HG02623 (cell line): ENCODE measurements around the gene FBXO34.
"Not testable (repeated sequence)": the region's sequence is repeated elsewhere in the genome, so short reads cannot be mapped to it uniquely, and the experiment has no call there.

Experiments used
- ATAC-seq: cut with Tn5 transposase; IDR thresholded peaks from one replicate; pipeline ENCODE4 v1.9.1; 2021; ENCODE audit warnings: moderate library complexity; ENCODE audit not compliant: unreplicated experiment

The FBXO34 gene

DNA sequence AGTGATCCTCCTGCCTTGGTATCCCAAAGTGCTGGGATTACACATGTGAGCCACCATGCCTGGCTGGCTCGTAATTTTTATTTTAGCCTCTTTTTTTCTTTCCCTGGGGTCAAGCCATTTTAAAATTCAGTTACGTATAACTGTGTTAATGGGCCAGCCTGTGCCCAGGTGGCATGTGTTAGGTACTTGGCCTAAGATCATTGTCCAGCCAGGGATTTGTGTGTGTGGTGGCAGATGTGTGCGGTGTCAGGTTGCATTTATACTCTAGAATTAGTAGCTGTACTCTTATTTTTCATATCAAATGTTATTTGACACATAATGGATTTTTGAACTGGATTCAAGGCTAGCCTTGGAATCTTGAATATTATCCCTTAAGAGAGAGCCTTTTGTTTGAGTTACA lies 69.3 kb downstream of the FBXO34 start:
- no peak for ATAC-seq

DNA sequence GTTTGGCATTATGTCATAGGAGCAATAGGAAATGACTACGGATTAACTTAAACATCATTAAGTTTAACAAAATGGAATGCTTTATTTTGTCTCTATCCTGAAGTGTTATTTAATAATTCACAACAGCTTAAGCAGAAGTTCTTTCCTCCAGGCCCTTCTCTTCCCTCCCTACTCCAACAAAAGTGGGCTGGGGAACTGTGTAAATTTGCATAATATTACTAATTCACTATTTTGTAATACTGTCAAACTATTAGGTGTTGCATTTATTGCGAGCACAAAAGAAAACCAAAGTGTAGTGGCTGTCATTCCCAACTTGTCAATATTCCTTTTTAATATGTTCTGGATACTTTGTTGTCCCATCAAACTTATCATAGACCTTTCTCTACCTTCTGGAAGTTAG lies 70.6 kb downstream of the FBXO34 start:
- no peak for ATAC-seq

DNA sequence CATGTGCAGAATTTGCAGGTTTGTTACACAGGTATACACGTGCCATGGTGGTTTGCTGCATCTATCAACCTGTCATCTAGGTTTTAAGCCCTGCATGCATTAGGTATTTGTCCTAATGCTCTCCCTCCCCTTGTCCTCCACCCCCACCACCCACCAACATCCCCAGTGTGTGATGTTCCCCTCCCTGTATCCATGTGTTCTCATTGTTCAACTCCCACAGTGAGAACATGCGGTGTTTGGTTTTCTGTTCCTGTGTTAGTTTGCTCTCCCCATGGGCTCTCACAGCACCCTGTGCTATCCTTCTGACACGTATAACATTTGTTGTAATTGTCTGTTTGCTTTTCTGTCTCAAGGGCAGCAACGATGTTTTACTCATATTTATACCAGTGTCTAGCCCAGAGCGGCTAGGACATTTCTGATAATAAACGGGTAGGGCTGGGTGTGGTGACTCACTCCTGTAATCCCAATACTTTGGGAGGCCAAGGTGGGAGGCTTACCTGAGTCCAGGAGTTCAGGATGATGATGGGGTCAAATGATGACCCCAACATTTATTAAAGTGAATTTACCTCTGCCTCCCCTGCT lies 73.5 kb downstream of the FBXO34 start:
- ATAC-seq: not testable (repeated sequence)

DNA sequence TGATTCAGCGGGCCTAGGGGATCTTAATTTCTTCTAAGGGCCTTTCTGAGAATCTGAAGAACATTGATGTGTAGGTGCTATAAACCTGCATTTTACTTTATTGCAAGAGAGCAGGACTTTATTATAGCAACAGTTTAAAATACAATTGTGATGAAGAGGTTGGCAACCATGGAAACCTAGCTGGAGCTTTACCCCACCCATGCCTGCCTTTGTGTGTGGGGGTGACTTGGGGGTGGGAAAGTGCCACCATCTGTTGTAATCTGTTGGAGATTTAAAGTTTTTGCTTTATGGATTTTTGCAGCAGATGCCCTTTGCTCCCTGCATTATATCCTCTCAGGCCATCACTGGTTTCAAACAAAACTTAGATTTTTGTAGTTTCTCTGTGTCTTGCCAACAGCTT lies 75.8 kb downstream of the FBXO34 start:
- ATAC-seq: no peak

DNA sequence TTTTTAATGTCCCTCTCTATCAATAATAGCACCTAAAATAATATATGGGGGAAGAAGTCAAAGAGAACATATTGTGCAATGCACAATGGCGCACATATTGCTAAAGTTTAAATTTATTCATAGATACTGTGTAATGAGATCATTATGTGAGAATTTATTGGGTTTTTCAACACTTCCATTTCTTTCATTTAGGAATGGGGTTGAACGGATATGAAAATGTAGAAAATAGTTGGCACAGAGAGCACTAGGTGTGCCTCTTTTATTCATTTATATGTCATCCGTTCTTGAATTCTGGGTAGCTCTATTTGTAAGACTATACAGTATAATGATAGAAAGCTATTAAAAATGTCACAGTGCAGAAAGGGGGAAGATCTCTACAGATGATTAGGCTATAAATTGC lies 76.5 kb downstream of the FBXO34 start:
- no peak for ATAC-seq

DNA sequence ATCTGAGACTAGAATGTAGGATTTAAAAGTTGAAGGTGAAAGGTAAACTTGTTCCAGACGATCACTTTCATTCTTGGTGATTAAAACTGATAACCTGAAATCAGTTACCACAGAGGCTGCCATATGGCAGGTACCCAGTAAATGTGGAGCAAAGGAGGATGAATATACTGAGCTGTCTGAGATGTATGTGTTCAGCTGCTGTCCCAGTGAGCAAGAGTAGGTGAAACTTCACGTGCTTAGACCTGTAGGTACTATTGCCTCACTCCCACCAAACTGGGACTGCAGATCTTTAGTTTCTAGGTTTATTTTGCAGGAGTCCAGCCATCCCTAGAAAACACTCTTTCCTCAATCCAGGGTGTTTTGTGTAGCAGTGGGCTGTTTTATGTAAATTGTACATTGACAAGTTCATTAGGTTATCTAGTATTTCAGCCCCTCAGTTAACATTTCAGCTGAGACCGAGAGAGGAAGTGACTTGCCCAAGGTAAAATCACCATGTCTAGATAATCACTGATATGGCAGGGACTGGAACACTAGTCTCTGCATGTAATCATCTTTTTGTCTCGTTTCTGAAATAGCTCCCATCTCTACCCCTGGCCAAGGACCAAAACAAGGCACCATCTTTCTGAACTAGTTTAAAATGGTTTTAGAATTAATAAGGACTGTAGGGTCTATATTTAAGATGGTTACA lies 77.7 kb downstream of the FBXO34 start:
- no peak for ATAC-seq

DNA sequence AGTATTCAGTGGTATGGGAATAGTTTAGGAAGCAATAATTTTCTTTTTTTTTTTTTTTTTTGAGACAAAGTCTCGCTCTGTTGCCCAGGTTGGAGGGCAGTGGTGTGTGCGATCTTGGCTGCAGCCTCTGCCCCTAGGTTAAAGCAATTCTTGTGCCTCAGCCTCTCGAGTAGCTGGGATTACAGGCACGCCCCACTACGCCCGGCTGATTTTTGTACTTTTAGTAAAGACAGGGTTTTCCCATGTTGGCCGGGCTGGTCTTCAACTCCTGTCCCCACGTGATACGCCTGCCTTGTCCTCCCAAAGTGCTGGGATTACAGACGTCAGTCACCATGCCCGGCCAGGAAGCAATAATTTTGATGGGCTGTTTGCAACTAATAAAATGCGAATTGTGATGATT lies 78.3 kb downstream of the FBXO34 start:
- ATAC-seq: no peak

DNA sequence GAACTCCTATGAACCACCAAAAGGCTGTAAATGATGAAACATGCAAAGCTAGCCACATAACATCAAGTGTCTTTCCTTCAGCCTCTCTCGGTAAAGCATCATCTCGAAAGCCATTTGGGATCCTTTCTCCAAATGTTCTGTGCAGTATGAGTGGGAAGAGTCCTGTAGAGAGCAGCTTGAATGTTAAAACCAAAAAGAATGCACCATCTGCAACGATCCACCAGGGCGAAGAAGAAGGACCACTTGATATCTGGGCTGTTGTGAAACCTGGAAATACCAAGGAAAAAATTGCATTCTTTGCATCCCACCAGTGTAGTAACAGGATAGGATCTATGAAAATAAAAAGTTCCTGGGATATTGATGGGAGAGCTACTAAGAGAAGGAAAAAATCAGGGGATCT lies 79.2 kb downstream of the FBXO34 start:
- no peak for ATAC-seq

DNA sequence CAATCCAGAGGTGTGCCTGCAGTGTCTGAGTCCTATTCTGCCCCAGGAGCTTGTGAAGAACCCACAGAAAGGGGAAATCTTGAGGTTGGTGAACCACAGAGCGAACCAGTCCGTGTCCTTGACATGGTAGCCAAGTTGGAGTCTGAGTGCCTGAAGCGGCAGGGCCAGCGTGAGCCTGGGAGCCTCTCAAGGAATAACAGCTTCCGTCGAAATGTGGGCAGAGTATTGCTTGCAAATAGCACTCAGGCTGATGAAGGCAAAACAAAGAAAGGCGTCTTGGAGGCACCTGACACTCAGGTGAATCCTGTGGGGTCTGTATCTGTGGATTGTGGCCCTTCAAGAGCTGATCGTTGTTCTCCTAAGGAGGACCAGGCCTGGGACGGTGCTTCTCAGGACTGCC lies 79.9 kb downstream of the FBXO34 start:
- ATAC-seq: no peak

DNA sequence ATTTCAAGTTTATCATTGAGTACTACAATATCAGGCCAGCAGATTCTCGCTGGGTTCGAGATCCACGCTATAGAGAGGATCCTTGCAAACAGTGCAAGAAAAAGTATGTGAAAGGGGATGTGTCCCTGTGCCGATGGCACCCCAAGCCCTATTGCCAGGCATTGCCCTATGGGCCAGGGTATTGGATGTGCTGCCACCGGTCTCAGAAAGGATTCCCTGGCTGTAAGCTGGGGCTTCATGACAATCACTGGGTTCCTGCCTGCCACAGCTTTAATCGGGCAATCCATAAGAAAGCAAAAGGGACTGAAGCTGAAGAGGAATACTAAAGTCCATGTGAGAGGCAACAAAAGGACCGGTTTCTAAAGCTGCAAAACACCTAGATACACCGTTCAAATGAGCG lies 81.0 kb downstream of the FBXO34 start:
- ATAC-seq: no peak

DNA sequence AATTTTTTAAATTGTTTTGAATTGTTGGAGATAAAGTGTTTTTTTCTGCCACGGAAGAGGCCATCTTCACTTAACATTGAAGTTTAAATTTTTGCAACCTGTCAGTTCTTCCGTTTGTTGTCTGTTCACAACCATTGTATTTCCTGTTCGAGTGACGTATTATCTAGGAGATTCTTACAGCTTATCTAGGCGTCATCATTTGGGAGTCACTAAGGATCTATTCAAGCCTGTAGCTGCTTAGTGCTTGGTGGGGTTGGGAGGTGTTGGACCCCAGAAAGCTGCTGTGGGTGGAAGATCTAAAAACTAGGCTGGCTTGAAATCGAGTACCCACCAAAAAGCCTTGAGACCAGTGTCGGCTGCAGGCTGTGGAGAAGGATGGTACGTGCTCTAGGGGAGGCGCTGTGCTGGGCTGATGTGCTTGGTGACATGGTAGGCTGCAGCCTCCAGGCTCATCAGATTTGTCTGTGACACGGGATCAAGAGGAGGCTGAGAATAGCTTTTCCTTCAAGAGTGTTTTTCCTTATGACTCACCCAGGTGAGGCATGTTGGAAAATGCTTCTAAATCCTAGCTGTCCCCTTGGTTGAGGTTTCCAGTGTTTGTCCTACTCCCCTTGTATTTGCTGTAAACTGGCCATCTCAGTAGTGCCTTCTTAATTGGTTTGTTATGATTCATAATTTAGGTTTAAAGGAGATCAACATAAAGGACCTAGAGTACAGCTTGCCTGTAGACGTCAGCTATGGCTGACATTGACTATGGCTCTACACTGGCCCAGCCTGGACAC lies 82.7 kb downstream of the FBXO34 start:
- no peak for ATAC-seq

DNA sequence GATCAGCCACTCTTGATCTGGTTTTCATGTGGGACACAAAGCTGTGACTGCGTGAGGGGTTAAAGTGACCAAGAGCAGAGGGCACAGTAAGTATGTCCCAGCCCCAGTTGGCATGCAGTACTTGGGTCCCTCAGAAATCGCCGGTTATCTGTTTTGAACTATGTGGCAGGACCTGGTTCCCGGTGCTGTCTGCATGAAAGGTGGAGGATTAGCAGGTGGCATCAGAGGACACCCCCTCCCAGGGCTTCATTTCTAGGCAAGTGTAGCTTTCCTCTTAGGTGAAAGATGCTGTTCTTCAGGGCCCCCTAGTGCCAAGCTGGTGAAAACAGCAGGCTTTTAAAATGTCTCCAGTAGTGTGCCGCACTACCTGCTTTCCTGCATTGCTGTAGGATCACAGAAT lies 83.3 kb downstream of the FBXO34 start:
- no peak for ATAC-seq

DNA sequence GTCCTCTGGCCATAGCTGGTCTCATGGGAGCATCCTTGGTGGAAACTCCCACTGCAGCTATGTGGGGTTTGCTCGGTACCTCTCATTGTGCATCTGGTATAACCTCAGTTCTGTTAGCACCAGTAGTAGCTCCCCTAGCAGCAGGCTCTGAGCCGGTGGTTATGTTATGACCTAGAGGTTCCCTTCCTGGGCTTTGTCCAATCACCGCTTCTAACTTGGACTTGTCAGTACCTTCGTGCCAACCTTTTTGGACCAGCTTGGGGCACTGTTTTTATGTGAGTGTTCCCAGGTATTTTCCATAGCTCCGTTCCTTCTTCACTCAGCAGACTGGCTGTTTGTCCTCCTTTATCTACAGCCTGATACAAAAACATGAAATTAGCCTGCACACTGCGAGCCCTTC lies 84.7 kb downstream of the FBXO34 start:
- no peak for ATAC-seq

DNA sequence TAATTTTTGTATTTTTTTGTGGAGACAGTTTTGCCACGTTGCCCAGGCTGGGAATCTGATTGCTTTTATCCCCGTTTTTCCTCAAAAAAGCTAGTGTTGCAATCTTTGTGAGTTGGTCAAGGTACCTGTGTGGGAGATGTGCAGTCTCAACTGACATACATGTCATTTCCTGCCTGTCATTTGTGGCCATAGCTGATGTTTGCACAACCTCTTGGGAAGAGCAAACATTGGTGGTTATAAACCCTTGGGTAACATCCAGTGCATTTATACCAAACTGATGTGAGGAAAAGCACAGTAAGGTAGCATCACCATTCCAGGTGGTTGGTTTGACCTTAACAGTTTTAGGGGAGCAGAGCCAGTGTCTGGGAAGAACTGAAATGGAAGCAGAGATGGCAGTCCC lies 85.7 kb downstream of the FBXO34 start:
- ATAC-seq: no peak

DNA sequence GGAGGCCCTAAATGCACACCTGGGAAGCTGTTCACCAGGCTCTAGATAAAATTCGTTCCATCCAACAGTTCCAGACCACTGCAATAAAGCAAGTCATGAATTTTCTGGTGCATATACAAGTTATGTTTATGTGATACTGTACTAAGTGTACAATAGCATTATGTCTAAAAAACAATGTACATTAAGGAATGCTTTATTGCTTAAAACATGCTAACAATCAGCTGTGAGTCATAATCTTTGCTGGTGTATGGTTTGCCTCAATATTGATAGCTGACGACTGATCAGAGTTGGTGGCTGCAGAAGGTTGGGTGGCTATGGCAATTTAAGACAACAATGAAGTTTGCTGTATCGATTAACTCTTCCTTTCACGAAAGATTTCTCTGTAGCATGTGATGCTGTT lies 88.1 kb downstream of the FBXO34 start:
- ATAC-seq: no peak

DNA sequence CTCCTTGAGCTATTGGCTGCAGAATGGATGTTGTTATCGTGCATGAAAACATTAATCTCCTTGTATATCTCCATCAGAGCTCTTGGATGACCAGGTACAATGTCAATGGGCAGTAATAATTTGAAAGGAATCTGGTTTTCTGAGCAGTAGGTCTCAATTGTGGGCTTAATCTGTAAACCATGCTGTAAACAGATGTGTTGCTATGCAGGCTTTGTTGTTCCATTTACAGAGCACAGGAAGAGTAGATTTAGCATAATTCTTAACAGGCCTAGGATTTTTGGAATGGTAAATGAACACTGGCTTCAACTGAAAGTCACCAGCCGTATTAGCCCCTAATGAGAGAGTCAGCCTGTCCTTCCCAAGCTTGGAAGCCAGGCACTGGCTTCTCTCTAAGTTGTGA lies 90.0 kb downstream of the FBXO34 start:
- no peak for ATAC-seq

DNA sequence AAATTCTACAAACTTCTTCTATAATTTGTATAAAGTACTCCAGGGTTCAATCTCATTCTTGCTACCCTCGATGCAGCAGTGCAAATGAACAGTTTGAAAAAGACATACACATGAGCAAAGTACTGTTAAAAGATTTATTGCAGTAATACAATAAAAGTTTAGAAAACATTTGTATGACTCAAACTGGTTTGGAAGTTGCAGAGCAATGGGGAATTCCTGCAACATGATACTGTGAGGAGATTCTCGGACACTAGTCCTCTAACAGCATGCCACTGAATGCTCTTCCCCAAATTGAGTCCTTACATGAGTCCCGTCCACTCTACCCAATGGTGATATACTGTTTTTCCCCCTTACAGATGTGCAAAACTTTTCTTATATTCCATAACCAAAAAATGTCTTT lies 95.0 kb downstream of the FBXO34 start:
- no peak for ATAC-seq

DNA sequence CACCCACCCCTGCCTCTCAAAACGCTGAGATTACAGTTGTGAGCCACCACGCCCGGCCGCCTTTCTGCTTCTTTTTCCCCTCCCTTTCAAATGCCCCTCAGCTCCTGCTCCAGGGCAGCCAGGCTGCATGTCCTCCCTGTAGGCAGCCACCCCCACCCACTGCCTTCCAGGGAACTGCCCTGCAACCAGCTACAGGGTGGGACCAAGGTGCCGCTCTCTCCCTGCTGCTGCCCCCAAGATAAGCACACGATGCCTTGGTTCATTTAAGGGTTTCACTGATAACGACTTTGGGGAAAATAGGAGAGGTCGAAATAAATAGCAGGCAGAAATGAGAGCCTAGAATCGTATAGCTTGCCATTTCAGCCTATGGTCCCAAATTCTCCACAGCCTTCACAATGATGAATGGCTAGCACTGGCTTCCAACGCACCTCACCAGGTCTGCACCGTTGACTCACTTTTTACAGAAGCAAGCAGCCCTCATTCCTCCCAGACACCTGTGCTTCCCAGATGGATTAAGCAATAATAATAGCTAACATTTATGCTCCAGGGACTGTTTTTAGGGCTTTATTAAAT lies 99.7 kb downstream of the FBXO34 start:
- no peak for ATAC-seq

DNA sequence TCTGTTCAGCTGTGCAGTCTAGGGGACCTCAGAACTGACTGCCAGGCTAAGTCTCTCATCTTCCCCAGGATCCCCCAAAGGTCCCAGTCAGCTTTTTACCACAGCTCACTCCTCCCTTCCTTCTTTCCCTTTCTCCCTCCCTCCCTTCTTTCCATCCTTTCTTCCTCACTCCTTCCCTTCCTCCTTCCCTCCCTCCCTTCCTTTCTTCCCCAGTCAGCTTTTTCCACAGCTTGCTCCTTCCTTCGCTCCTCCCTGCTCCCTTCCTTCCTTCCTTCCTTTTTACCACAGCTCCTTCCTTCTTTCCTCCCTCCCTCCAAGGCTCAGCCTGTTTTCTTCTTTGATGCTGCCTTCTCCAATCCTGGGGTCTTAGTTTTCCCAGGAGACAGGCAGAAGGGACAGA lies 101.2 kb downstream of the FBXO34 start:
- ATAC-seq: no peak

DNA sequence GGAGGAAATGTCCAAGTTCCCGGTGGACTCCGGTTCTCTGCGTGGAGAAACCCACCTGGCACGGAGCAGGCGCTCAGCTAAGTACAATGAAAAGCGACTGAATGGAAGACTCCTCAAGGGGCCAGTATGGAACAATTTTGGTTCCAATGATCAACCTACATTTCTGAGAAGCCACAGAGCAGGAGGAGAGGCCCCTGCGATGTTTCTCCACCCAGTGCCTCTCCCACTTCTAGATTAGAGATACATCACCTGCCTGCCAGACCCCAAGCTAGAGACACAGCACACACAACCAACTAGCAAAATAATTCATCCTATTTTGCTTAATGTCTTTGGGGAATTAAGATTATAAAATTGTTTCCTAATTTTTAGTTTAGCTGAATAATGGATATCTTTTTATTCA lies 101.6 kb downstream of the FBXO34 start:
- ATAC-seq: no peak

DNA sequence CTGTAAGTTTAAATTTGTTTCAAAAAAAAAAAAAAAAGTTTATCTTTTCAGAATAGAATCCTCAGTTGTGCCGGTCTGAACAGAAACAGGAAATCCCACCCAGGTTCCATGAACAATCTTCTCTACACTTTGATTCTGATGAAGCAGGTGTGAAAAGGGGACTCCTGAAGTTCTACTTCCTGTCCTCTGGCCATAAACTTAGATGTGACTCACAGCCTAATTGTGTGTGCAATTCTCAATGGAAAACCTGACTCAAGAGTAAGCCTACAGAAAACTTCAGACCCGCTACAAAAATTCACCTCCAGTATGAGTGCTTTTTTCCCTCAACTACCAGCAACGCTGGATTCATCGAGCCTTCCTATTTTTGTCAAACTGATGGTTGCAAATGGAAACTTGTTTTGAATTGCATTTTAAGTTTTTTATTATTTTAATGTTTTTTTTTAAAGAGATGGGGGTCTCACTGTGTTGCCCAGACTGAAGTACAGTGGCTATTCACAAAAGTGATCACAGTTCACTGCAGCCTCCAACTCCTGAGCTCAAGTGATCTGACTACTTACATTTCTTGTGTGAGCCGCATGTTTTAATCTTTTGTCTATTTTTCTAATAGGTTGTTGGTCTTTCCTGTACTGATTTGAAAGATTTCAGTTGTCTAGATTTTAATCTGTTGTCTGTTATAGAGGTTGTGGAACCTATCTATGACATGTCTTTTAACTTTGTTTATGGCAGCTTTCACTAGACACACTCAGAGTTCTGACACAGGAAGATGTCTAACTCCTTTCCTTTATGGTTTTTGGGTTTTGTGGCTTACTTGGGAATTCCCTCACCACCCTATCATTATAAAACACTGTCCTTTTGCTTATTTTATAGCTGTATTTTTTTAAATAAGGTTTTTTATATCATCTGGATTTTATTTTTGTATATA lies 102.8 kb downstream of the FBXO34 start:
- no peak for ATAC-seq
